ENCODE results near the gene C1orf87. TPM values are rescaled to one million over a fixed set of nuclear protein-coding genes. Genes with fewer than 3 reads are reported as not detected.
"Not testable (repeated sequence)": the region's sequence is repeated elsewhere in the genome, so short reads cannot be mapped to it uniquely, and the experiment has no call there.

C1orf87 gene
- total RNA-seq, 1 experiment from 2014 or later, result not detected

DNA sequence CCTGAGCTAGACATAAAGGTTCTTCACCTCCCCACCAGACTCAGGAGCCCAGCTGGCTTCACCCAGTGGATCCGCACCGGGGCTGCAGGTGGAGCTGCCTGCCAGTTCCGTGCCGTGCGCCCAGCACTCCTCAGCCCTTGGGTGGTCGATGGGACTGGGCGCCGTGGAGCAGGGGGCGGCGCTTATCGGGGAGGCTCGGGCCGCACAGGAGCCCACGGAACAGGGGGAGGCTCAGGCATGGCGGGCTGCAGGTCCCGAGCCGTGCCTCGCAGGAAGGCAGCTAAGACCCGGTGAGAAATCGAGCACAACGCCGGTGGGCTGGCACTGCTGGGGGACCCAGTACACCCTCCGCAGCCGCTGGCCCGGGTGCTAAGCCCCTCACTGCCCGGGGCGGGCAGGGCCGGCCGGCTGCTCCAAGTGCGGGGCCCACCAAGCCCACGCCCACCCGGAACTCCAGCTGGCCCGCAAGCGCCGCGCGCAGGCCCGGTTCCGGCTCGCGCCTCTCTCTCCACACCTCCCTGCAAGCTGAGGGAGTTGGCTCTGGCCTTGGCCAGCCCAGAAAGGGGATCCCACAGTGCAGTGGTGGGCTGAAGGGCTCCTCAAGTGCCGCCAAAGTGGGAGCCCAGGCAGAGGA is 103.9 kb downstream of the C1orf87 start:
- not testable (repeated sequence) for H3K4me3 ChIP-seq (ENCODE audit: insufficient read depth, low read depth, low read length); H3K36me3 ChIP-seq (replicated peaks; ENCODE audit: control insufficient read depth, insufficient read depth, low read length); DNase-seq; H3K27me3 ChIP-seq (ENCODE audit: control insufficient read depth, insufficient read depth, low read length)

GRCh38 chr1:59968746-59969145 is 104.8 kb downstream of the C1orf87 start:
- not testable (repeated sequence) for H3K27me3 ChIP-seq (ENCODE audit: control insufficient read depth, insufficient read depth, low read length); H3K36me3 ChIP-seq (replicated peaks; ENCODE audit: control insufficient read depth, insufficient read depth, low read length); H3K4me3 ChIP-seq (ENCODE audit: insufficient read depth, low read depth, low read length); DNase-seq

DNA sequence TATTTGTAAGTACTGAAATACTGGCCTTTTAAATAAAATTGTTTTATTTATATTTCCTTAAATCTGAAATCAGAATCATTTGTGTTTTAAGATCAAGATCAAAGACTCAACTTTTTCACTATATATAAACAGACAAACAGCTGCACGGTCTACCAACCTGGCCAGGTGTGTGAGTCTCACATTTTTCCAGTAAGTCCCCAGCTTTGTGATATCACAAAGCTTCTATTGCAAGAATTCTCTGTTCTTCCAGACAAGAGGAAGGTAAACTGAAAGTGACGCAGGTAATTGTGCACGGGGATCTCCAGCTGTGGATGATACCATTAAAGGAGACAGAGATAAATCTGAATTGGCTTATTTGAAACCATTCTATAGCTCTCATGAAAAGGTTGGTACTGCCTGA is 105.8 kb downstream of the C1orf87 start:
- Histone ChIP-seq H3K27me3 (ENCODE audit: control insufficient read depth, insufficient read depth, low read length) (no peaks in the 10 kb centered on the region; the same call in 1 of the 2 replicates), H3K4me3 (ENCODE audit: insufficient read depth, low read depth, low read length) (no peak overlapping the region), H3K36me3 (replicated peaks; ENCODE audit: control insufficient read depth, insufficient read depth, low read length) (no peaks in the 10 kb centered on the region)
- no peak for DNase-seq

GRCh38 chr1:59967141-59967697 is 106.4 kb downstream of the C1orf87 start:
- H3K36me3 ChIP-seq (replicated peaks; ENCODE audit: control insufficient read depth, insufficient read depth, low read length), result no peaks in the 10 kb centered on the region
- DNase-seq, result no peak
- H3K27me3 ChIP-seq (ENCODE audit: control insufficient read depth, insufficient read depth, low read length), result no peaks in the 10 kb centered on the region; the same call in 1 of the 2 replicates
- H3K4me3 ChIP-seq (ENCODE audit: insufficient read depth, low read depth, low read length), result no peak overlapping the region

DNA sequence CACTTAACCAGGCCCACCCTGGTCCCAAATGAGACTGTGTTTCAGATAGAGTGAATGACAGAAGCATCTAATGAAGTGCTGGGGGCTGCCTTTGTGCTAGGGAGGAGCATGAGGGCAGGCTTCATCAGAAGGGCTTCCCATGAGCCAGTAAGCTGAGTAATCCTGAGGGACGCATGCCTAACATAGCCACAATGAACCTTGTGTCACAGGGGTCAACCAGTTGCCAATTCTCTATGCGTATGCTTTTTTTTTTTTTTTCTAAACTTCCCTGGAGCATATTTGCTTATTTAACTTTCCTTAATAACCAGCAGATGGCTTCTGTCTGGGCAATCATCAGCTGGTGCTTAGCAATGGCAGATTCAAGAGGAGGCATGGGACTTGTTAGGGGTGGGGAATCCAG is 121.5 kb downstream of the C1orf87 start:
- Histone ChIP-seq H3K4me3 (ENCODE audit: insufficient read depth, low read depth, low read length) (no peak overlapping the region), H3K36me3 (replicated peaks; ENCODE audit: control insufficient read depth, insufficient read depth, low read length) (no peaks in the 10 kb centered on the region), H3K27me3 (ENCODE audit: control insufficient read depth, insufficient read depth, low read length) (no peaks in the 10 kb centered on the region; the same call in 1 of the 2 replicates)
- DNase-seq, result no peak

DNA sequence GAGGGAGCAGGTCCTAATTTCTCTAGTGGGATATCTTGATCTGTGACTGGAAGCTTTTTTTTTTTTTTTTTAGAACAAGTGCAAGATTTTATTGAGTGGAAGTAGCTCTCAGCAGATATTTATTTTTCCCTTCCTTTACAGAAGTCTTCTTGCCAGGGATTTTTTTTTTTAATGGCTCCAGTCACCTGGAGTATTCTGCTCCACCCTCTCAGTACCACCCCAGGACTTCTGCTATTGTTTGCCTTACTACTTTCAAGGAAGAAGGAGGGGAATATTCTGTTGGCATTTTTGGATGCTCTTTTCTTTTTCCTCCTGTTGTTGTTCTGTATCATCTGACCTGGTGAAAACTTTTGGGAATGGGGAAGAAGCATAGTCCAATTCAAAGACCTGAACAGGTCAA is 123.9 kb downstream of the C1orf87 start:
- no peak for DNase-seq
- Histone ChIP-seq H3K4me3 (ENCODE audit: insufficient read depth, low read depth, low read length) (no peak overlapping the region), H3K27me3 (ENCODE audit: control insufficient read depth, insufficient read depth, low read length) (no peaks in the 10 kb centered on the region; the same call in 1 of the 2 replicates), H3K36me3 (replicated peaks; ENCODE audit: control insufficient read depth, insufficient read depth, low read length) (no peaks in the 10 kb centered on the region)

- Histone ChIP-seq H3K4me3 (ENCODE audit: insufficient read depth, low read depth, low read length) (no peak overlapping the region), H3K27me3 (ENCODE audit: control insufficient read depth, insufficient read depth, low read length) (no peaks in the 10 kb centered on the region; the same call in 1 of the 2 replicates), H3K36me3 (replicated peaks; ENCODE audit: control insufficient read depth, insufficient read depth, low read length) (no peaks in the 10 kb centered on the region)
- DNase-seq, result no peak
Observed at GRCh38 chr1:59948990-59949389, 124.6 kb downstream of the C1orf87 start.

DNA sequence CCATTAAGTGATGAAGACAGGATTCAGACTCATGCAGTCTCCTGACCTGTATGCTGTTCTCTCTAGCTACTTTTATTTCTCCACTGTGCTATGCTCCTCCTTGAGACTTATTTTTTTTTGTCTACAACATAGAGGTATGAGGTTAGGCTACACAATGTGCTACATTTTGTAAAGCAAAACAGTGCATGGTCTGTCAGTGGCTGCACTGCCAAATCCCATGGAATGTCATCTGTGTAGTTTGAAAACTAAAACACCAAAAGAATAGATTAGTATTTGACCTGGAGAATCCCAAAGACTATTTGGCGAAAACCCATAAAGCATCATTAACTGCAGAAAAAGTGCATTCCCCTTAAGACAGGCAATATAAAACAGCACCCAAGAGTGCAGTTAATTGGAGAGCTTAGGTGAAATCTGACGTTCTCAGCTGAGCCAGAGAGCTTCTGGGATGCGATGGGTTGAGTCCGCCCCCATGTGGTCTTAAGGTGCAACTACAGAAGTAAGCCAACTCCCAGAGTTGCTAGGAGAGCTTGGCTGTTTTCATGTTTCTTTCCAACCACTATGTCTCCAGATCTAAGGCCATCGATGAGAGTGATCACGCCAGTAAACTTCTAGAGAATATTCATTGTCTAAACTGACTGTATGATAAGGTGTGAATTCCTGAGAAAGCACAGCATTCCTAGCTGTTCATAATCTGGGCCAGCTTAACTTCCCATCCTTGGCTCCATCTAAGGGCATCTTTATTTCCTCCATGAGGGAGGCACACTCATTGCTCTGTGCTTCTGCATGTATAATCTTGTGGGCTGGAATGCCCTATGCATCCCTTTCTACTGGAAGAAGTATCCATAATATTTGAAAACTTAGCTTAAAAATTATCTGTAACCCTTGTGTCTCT is 126.3 kb downstream of the C1orf87 start:
- peak; percentile 38 for DNase-seq
- Histone ChIP-seq H3K36me3 (replicated peaks; ENCODE audit: control insufficient read depth, insufficient read depth, low read length) (no peaks in the 10 kb centered on the region), H3K27me3 (ENCODE audit: control insufficient read depth, insufficient read depth, low read length) (no peaks in the 10 kb centered on the region; the same call in 1 of the 2 replicates), H3K4me3 (ENCODE audit: insufficient read depth, low read depth, low read length) (no peak overlapping the region)

DNA sequence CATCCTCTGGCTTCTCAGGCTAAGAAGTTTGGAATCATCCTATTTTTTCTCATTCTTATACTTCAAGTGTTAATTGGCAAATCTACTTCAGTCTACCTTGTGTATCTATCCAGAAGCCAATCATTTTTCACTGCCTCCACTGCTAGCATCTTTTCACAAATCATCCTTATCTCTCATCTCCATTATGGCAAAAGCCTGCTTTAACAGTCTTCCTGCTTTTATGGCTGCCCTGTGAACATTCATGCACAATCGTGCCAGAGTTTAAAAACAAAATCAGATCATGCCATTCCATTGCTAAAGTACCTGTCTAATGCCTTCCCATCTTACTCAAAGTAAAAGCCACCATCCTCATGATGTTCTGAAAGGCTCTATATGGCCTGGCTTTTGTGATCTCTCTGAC is 127.8 kb downstream of the C1orf87 start:
- H3K4me3 ChIP-seq (ENCODE audit: insufficient read depth, low read depth, low read length), result no peak overlapping the region
- H3K27me3 ChIP-seq (ENCODE audit: control insufficient read depth, insufficient read depth, low read length), result no peaks in the 10 kb centered on the region; the same call in 1 of the 2 replicates
- no peaks in the 10 kb centered on the region for H3K36me3 ChIP-seq (replicated peaks; ENCODE audit: control insufficient read depth, insufficient read depth, low read length)
- no peak for DNase-seq

Other genes with a start within 250 kb of the C1orf87 start
- gene CYP2J2, start 147.0 kb downstream of the C1orf87 start, total RNA-seq (2014; rRNA removed; shearing (Covaris generic)), result 0.26 and 0.52 TPM in 2 replicates

All from H7 (cell line).